HCT116 (cell line): ENCODE results near the gene FAM228A. TPM values are rescaled to one million over a fixed set of nuclear protein-coding genes. Genes with fewer than 3 reads are reported as not detected.

Experiments
- ATAC-seq: fragments of 200-7000 bp; cut with Tn5 transposase; 2 replicates; pipeline ENCODE4 v1.9.1; 2020; ENCODE audit warnings: mild to moderate bottlenecking, moderate library complexity
- BruUV-seq: library from RNA; stranded (reverse); fragments of 400-500 nt; replicated peaks from 2 replicates; lab custom pipeline; 2021; lab: Mats Ljungman, UMichigan
- CTCF ChIA-PET: fragments of 300-600 bp; sonication (Branson Sonifier 250); formaldehyde crosslinking; loops from one replicate; lab custom pipeline; 2021; ENCODE audit warnings: antibody characterized with exemption; lab: Charles Lee
- POLR2A ChIA-PET: fragments of 300-600, 350-600 bp; sonication (Branson Sonifier 250); formaldehyde crosslinking; loops from one replicate; lab custom pipeline; 2021; ENCODE audit warnings: antibody characterized with exemption; lab: Charles Lee
- RAD21 ChIA-PET, 2 experiments: fragments of 300-600 bp; sonication (Branson Sonifier 250); formaldehyde crosslinking; loops; one replicate each; lab custom pipeline; 2023; ENCODE audit warnings: low total read pairs in 2 of 2; ENCODE audit not compliant: uncharacterized antibody in 2 of 2, unreplicated experiment in 2 of 2, low non-redundant PET in 1 of 2; lab: Charles Lee
- DNase-seq: peaks from one replicate; pipeline ENCODE4 v3.0.0-alpha.2; 2010; ENCODE audit warnings: low read depth, low spot score
- H2AFZ ChIP-seq: fragments of 200-600 bp; shearing (Covaris generic), sonication (generic); 2 replicates; pipeline ENCODE4 v1.6.1; 2017; ENCODE audit warnings: low read depth, mixed run types, mixed read lengths, antibody characterized with exemption, low read length; ENCODE audit not compliant: poor library complexity, severe bottlenecking
- H3K27ac ChIP-seq: 2 replicates; pipeline ENCODE4 v1.5.1; 2012; ENCODE audit warnings: low read depth, low read length
- H3K27me3 ChIP-seq: fragments of 200-600 bp; sonication (generic); 2 replicates; pipeline ENCODE4 v1.6.1; 2016; ENCODE audit warnings: mixed run types, low read length, mixed read lengths; ENCODE audit not compliant: insufficient read depth
- H3K36me3 ChIP-seq, 2 experiments: fragments of 200-500 bp in 1 of 2; fragments of 200-600 bp in 1 of 2; sonication (Bioruptor generic) in 1 of 2; sonication (generic) in 1 of 2; 2 replicates each; pipeline versions ENCODE4 v1.5.1 to v1.6.1; 2014 to 2016; ENCODE audit warnings: low read length in 2 of 2, inconsistent platforms in 1 of 2, mixed read lengths in 1 of 2, mixed run types in 1 of 2; ENCODE audit not compliant: insufficient read depth in 2 of 2, control insufficient read depth in 1 of 2
- H3K4me1 ChIP-seq, 2 experiments: fragments of 200-600 bp in 1 of 2; sonication (generic) in 1 of 2; 2 replicates each; pipeline versions ENCODE4 v1.5.1 to v1.6.1; 2012 to 2017; ENCODE audit warnings: low read length in 2 of 2, inconsistent platforms in 1 of 2, mild to moderate bottlenecking in 1 of 2, mixed read lengths in 1 of 2, mixed run types in 1 of 2, moderate library complexity in 1 of 2; ENCODE audit not compliant: insufficient read depth in 2 of 2, control insufficient read depth in 1 of 2
- H3K4me2 ChIP-seq: fragments of 200-600 bp; sonication (generic); 2 replicates; pipeline ENCODE4 v1.6.1; 2017; ENCODE audit warnings: mixed run types, low read length, mixed read lengths
- H3K4me3 ChIP-seq, 2 experiments: fragments of 200-600 bp in 1 of 2; sonication (generic) in 1 of 2; replicated peaks in 1 of 2; 2 replicates each; pipeline ENCODE4 v1.5.1; 2011 to 2016; ENCODE audit warnings: low read length in 2 of 2, control low read depth in 1 of 2, low read depth in 1 of 2, mild to moderate bottlenecking in 1 of 2, mixed read lengths in 1 of 2, mixed run types in 1 of 2
- H3K79me2 ChIP-seq: fragments of 200-600 bp; sonication (generic); 2 replicates; pipeline ENCODE4 v1.6.1; 2017; ENCODE audit warnings: mild to moderate bottlenecking, mixed run types, low read length, moderate library complexity, mixed read lengths; ENCODE audit not compliant: insufficient read depth
- H3K9ac ChIP-seq: fragments of 200-600 bp; sonication (generic); 2 replicates; pipeline ENCODE4 v1.6.1; 2016; ENCODE audit warnings: low read length, mixed read lengths
- H3K9me2 ChIP-seq: fragments of 200-600 bp; sonication (generic), shearing (Covaris generic); 2 replicates; pipeline ENCODE4 v1.6.1; 2017; ENCODE audit warnings: mixed run types, mild to moderate bottlenecking, moderate library complexity; ENCODE audit not compliant: insufficient read depth
- H3K9me3 ChIP-seq, 2 experiments: fragments of 200-500 bp in 1 of 2; fragments of 200-600 bp in 1 of 2; sonication (Bioruptor generic) in 1 of 2; sonication (generic) in 1 of 2; 2 replicates each; pipeline ENCODE4 v1.6.1; 2014 to 2017; ENCODE audit warnings: low read length in 2 of 2, mixed read lengths in 2 of 2, inconsistent platforms in 1 of 2, low read depth in 1 of 2, mild to moderate bottlenecking in 1 of 2, mixed run types in 1 of 2, moderate library complexity in 1 of 2; ENCODE audit not compliant: control insufficient read depth in 1 of 2, insufficient read depth in 1 of 2
- H4K20me1 ChIP-seq: fragments of 200-600 bp; sonication (generic), shearing (Covaris generic); 2 replicates; pipeline ENCODE4 v1.6.1; 2017; ENCODE audit warnings: mixed run types, mild to moderate bottlenecking, moderate library complexity; ENCODE audit not compliant: insufficient read depth
- CEBPB ChIP-seq: IDR thresholded peaks from 2 replicates; pipeline ENCODE4 v1.6.1; 2012; ENCODE audit warnings: low read depth
- EGR1 ChIP-seq: IDR thresholded peaks from 2 replicates; pipeline ENCODE4 v1.6.1; 2012; ENCODE audit warnings: low read depth
- ELF1 ChIP-seq: IDR thresholded peaks from 2 replicates; pipeline ENCODE4 v1.6.1; 2012; ENCODE audit warnings: low read depth, borderline replicate concordance
- EZH2 ChIP-seq: fragments of 200-600 bp; sonication (generic); IDR thresholded peaks from 2 replicates; pipeline ENCODE4 v1.6.1; 2017; ENCODE audit warnings: antibody characterized with exemption, mixed run types
- EZH2phosphoT487 ChIP-seq: fragments of 200-600 bp; IDR thresholded peaks from 2 replicates; pipeline ENCODE4 v1.6.1; 2018; ENCODE audit warnings: antibody characterized with exemption, borderline replicate concordance
- FOSL1 ChIP-seq: IDR thresholded peaks from 2 replicates; pipeline ENCODE4 v1.6.1; 2012; ENCODE audit warnings: low read depth
- JUND ChIP-seq: IDR thresholded peaks from 2 replicates; pipeline ENCODE4 v1.6.1; 2012
- MAX ChIP-seq: IDR thresholded peaks from 2 replicates; pipeline ENCODE4 v1.6.1; 2012
- POLR2A ChIP-seq: IDR thresholded peaks from 2 replicates; pipeline ENCODE4 v1.7.0; 2011; ENCODE audit warnings: borderline replicate concordance; ENCODE audit not compliant: insufficient read depth, insufficient read length; ENCODE audit errors: extremely low read depth
- POLR2AphosphoS5 ChIP-seq: IDR thresholded peaks from 2 replicates; pipeline ENCODE4 v1.6.1; 2011; ENCODE audit warnings: mild to moderate bottlenecking, low read depth, low read length, moderate library complexity
- RAD21 ChIP-seq: IDR thresholded peaks from 2 replicates; pipeline ENCODE4 v1.6.1; 2012; ENCODE audit warnings: low read depth, mild to moderate bottlenecking
- REST ChIP-seq: IDR thresholded peaks from 2 replicates; pipeline ENCODE4 v1.6.1; 2012; ENCODE audit warnings: low read depth
- SIN3A ChIP-seq: IDR thresholded peaks from 2 replicates; pipeline ENCODE4 v1.6.1; 2012; ENCODE audit warnings: low read depth
- SP1 ChIP-seq: IDR thresholded peaks from 2 replicates; pipeline ENCODE4 v1.6.1; 2012; ENCODE audit warnings: low read depth
- TCF7L2 ChIP-seq: IDR thresholded peaks from 2 replicates; pipeline ENCODE4 v1.7.0; 2011; ENCODE audit warnings: borderline replicate concordance, inconsistent platforms; ENCODE audit not compliant: insufficient read depth, insufficient read length; ENCODE audit errors: extremely low read depth
- YY1 ChIP-seq: IDR thresholded peaks from 2 replicates; pipeline ENCODE4 v1.6.1; 2011; ENCODE audit warnings: low read length, low read depth, moderate library complexity, mild to moderate bottlenecking; ENCODE audit not compliant: insufficient replicate concordance; ENCODE audit errors: extremely low read depth
- ZFX ChIP-seq: fragments of 450-650 bp; IDR thresholded peaks from 2 replicates; pipeline ENCODE4 v1.6.1; 2017
- ZNF274 ChIP-seq: fragments of 200-500 bp; sonication (Bioruptor generic); IDR thresholded peaks from 2 replicates; pipeline ENCODE4 v1.6.1; 2014; ENCODE audit warnings: mild to moderate bottlenecking, low read depth, low read length, inconsistent platforms
- intact Hi-C: fragments of 100-400 bp; cut with micrococcal nuclease; formaldehyde crosslinking; loops from 2 replicates; pipeline ENCODE4 v1.10.0; 2022
- total RNA-seq: library from RNA; stranded (reverse); gene quantifications from one replicate; pipeline ENCODE4 v1.2.1, GENCODE V29; 2021; ENCODE audit not compliant: unreplicated experiment
- TF ChIP-seq, protein P1 (sequence below): IDR thresholded peaks from 2 replicates; pipeline ENCODE4 v1.6.1; 2012

Gene FAM228A
- total RNA-seq, 1 experiment from 2014 or later, result not detected

DNA sequence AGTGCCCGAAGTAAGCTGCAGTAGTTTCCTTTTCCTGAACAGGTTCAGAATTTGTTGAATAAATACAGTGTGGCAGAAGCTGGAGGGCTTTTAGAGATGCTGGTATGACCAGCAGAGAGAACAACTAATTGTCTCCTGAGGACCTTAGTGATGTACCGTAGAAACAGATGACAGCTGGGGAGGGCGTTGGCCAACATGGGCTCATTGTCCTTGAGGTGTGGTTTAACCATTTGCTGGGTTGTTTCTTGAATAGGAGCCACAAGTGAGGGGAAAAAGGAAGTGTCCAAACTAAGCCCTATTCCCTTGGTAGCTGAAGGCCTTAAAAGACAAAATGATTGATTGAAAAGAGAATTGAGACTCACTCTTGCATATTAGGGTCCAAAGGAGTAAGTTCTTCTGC is 11.7 kb upstream of the FAM228A start (continued):
- no peak for TF ChIP-seq ZNF274
- no peak for TF ChIP-seq SP1
- no peak for TF ChIP-seq MAX
- TF ChIP-seq REST, result no peak
- TF ChIP-seq CEBPB, result no peak
- TF ChIP-seq, protein P1, sequence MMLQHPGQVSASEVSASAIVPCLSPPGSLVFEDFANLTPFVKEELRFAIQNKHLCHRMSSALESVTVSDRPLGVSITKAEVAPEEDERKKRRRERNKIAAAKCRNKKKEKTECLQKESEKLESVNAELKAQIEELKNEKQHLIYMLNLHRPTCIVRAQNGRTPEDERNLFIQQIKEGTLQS, result no peak
- TF ChIP-seq ELF1, result no peak

DNA sequence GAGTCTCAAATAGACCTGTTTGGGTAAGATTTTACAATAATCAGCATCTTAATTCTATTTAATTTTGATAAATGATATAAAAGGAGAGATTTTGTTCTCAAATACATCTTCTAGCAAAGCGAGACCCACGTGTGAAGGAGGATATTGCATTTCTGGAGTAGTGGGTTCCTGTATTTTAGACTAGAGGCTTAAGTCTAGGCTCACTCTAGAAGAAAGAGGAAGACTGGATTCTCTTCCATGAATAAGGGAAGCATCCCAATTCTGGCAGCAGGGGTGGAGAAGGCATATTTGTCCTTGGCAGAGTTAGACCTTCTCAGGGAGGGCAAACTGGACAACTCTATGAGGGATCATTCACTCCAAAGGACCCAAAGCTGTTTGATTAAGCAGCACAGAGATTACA is 11.3 kb upstream of the FAM228A start:
- TF ChIP-seq SIN3A, result no peak
- TF ChIP-seq YY1, result no peak
- no peak for TF ChIP-seq EZH2phosphoT487
- no peak for TF ChIP-seq POLR2A
- TF ChIP-seq ZFX, result no peak
- TF ChIP-seq RAD21, result no peak
- TF ChIP-seq SP1, result no peak
- TF ChIP-seq ELF1, result no peak
- no peak for TF ChIP-seq EGR1
- no peak for TF ChIP-seq CEBPB
- TF ChIP-seq FOSL1, result no peak
- no peak for TF ChIP-seq ZNF274
- TF ChIP-seq TCF7L2, result no peak
- TF ChIP-seq JUND, result no peak
- TF ChIP-seq EZH2, result no peak
- TF ChIP-seq POLR2AphosphoS5, result no peak
- H3K9me3 ChIP-seq, result no peaks in the 10 kb centered on the region
- POLR2A ChIA-PET, result no interaction called here

More for the DNA sequence above, 11.3 kb upstream of the FAM228A start:
- Histone ChIP-seq H3K79me2 (no peaks in the 10 kb centered on the region), H2AFZ (no peak overlapping the region), H3K4me2 (no peak overlapping the region), H3K9me2 (no peaks in the 10 kb centered on the region), H3K36me3 (no peaks in the 10 kb centered on the region), H3K27ac (no peak overlapping the region), H3K4me3 (no peak overlapping the region), H4K20me1 (no peaks in the 10 kb centered on the region), H3K9ac (no peak overlapping the region), H3K4me1 (no peaks in the 10 kb centered on the region), H3K27me3 (no peaks in the 10 kb centered on the region)
- no peak for ATAC-seq
- RAD21 ChIA-PET, result no interaction called here
- no peak for DNase-seq
- CTCF ChIA-PET, result interaction anchor here (0.9 to 1.4 kb wide), 5 partner anchors 15 to 339 kb away, joined by 3 to 6 read pairs (median 3); partner anchors contain the start of gene ATAD2B
- BruUV-seq, result no TSS peak
- intact Hi-C loops, result loop anchor here (5.0 to 10.0 kb wide), 3 partner anchors 179 to 341 kb away; partner anchors contain the start of gene ATAD2B
